Activated T-helper 1 cell treated with anti-CD3 and anti-CD28 coated beads, Interleukin-12 subunit alpha, Interleukin-12 subunit beta, Interleukin-2, Interleukin-4 antibody, amounts not matched to agents 30 ng/mL and 10 ng/mL and 1 ng/mL, durations not matched to agents 14 hours and 24 hours and 36 hours (primary cell): ENCODE results near the gene WASL. TPM values are rescaled to one million over a fixed set of nuclear protein-coding genes. Genes with fewer than 3 reads are reported as not detected.

Experiments used
- DNase-seq: peaks from one replicate; pipeline ENCODE4 v3.0.0; 2021; ENCODE audit warnings: low spot score
- H3K27ac Mint-ChIP-seq: one replicate; pipeline ENCODE4 v1.8.0; 2021; ENCODE audit warnings: mild to moderate bottlenecking, mixed read lengths
- H3K27me3 Mint-ChIP-seq: one replicate; pipeline ENCODE4 v1.8.0; 2022; ENCODE audit warnings: mild to moderate bottlenecking, moderate library complexity, mixed read lengths; ENCODE audit not compliant: insufficient read depth
- H3K36me3 Mint-ChIP-seq: one replicate; pipeline ENCODE4 v1.8.0; 2021; ENCODE audit warnings: low read depth, mixed read lengths
- H3K4me1 Mint-ChIP-seq: one replicate; pipeline ENCODE4 v1.8.0; 2021; ENCODE audit warnings: low read depth, mixed read lengths
- H3K4me3 Mint-ChIP-seq: one replicate; pipeline ENCODE4 v1.8.0; 2021; ENCODE audit warnings: mild to moderate bottlenecking, moderate library complexity, mixed read lengths
- H3K9me3 Mint-ChIP-seq: one replicate; pipeline ENCODE4 v1.8.0; 2021; ENCODE audit warnings: mixed read lengths
- intact Hi-C: fragments of 100-400 bp; cut with micrococcal nuclease; formaldehyde crosslinking; loops from one replicate; pipeline ENCODE4 v1.15.1; 2024
- total RNA-seq: library from RNA; stranded (reverse); gene quantifications from 2 replicates; pipeline ENCODE4 v1.2.3, GENCODE V29; 2022

The WASL gene
- total RNA-seq, 1 donor from 2014 or later, result 7.5 TPM

- intact Hi-C loops, result no loop called here
- Mint-ChIP-seq H3K36me3 (peaks cover 5% of the 10 kb centered on the region), H3K27ac (no peak overlapping the region), H3K4me1 (peaks cover 40% of the 10 kb centered on the region), H3K9me3 (no peaks in the 10 kb centered on the region), H3K4me3 (no peak overlapping the region), H3K27me3 (no peaks in the 10 kb centered on the region)
- DNase-seq, result no peak
Measured at GRCh38 chr7:123719197-123719721, 29.5 kb downstream of the WASL start.

- no peaks in the 10 kb centered on the region for H3K27me3 Mint-ChIP-seq
- H3K27ac Mint-ChIP-seq, result no peak overlapping the region
- intact Hi-C loops, result no loop called here
- DNase-seq, result no peak
- peaks cover 6% of the 10 kb centered on the region for H3K36me3 Mint-ChIP-seq
- H3K9me3 Mint-ChIP-seq, result no peaks in the 10 kb centered on the region
- H3K4me3 Mint-ChIP-seq, result no peak overlapping the region
- H3K4me1 Mint-ChIP-seq, result peaks cover 42% of the 10 kb centered on the region
Measured at GRCh38 chr7:123718773-123719172, 30.0 kb downstream of the WASL start.

- DNase-seq, result no peak
- intact Hi-C loops, result no loop called here
- H3K36me3 Mint-ChIP-seq, result peaks cover 6% of the 10 kb centered on the region
- no peak overlapping the region for H3K27ac Mint-ChIP-seq
- H3K27me3 Mint-ChIP-seq, result no peaks in the 10 kb centered on the region
- no peak overlapping the region for H3K4me3 Mint-ChIP-seq
- H3K9me3 Mint-ChIP-seq, result no peaks in the 10 kb centered on the region
- peaks cover 45% of the 10 kb centered on the region for H3K4me1 Mint-ChIP-seq
Measured at GRCh38 chr7:123717689-123718088, 31.1 kb downstream of the WASL start.

GRCh38 chr7:123716877-123717276 is 31.9 kb downstream of the WASL start:
- no peak for DNase-seq
- Mint-ChIP-seq H3K27ac (no peak overlapping the region), H3K9me3 (no peaks in the 10 kb centered on the region), H3K4me1 (peaks cover 53% of the 10 kb centered on the region), H3K27me3 (no peaks in the 10 kb centered on the region), H3K4me3 (no peak overlapping the region), H3K36me3 (peaks cover 7% of the 10 kb centered on the region)
- intact Hi-C loops, result no loop called here

- H3K4me3 Mint-ChIP-seq, result no peak overlapping the region
- DNase-seq, result no peak
- no peaks in the 10 kb centered on the region for H3K9me3 Mint-ChIP-seq
- peaks cover 7% of the 10 kb centered on the region for H3K36me3 Mint-ChIP-seq
- H3K27ac Mint-ChIP-seq, result no peak overlapping the region
- H3K4me1 Mint-ChIP-seq, result peaks cover 64% of the 10 kb centered on the region
- H3K27me3 Mint-ChIP-seq, result no peaks in the 10 kb centered on the region
- intact Hi-C loops, result no loop called here
Measured at GRCh38 chr7:123715799-123716198, 33.0 kb downstream of the WASL start.

GRCh38 chr7:123715198-123715597 is 33.6 kb downstream of the WASL start:
- intact Hi-C loops, result no loop called here
- Mint-ChIP-seq H3K36me3 (peaks cover 7% of the 10 kb centered on the region), H3K27me3 (no peaks in the 10 kb centered on the region), H3K4me1 (peaks cover 65% of the 10 kb centered on the region), H3K27ac (no peak overlapping the region), H3K4me3 (no peak overlapping the region), H3K9me3 (no peaks in the 10 kb centered on the region)
- no peak for DNase-seq

- H3K36me3 Mint-ChIP-seq, result peaks cover 7% of the 10 kb centered on the region
- no peak overlapping the region for H3K4me3 Mint-ChIP-seq
- H3K27me3 Mint-ChIP-seq, result no peaks in the 10 kb centered on the region
- no peak overlapping the region for H3K27ac Mint-ChIP-seq
- intact Hi-C loops, result no loop called here
- DNase-seq, result no peak
- peaks cover 61% of the 10 kb centered on the region for H3K4me1 Mint-ChIP-seq
- H3K9me3 Mint-ChIP-seq, result no peaks in the 10 kb centered on the region
Measured at GRCh38 chr7:123714296-123715080, 34.3 kb downstream of the WASL start.

- Mint-ChIP-seq H3K27me3 (no peaks in the 10 kb centered on the region), H3K4me3 (no peak overlapping the region), H3K36me3 (peaks cover 13% of the 10 kb centered on the region), H3K9me3 (no peaks in the 10 kb centered on the region), H3K27ac (peak overlapping the region; percentile 9), H3K4me1 (peaks cover 59% of the 10 kb centered on the region)
- intact Hi-C loops, result loop anchor here (1.0 to 2.0 kb wide), 3 partner anchors 37 to 112 kb away; partner anchors contain the start of gene WASL
- no peak for DNase-seq
Measured at GRCh38 chr7:123712619-123713018, 36.2 kb downstream of the WASL start.

GRCh38 chr7:123711832-123712293 is 36.9 kb downstream of the WASL start:
- Mint-ChIP-seq H3K4me1 (peaks cover 54% of the 10 kb centered on the region), H3K9me3 (no peaks in the 10 kb centered on the region), H3K27ac (peak overlapping the region; percentile 79), H3K27me3 (no peaks in the 10 kb centered on the region), H3K36me3 (peaks cover 13% of the 10 kb centered on the region), H3K4me3 (peak overlapping the region; percentile 40)
- intact Hi-C loops, result loop anchor here (1.0 to 2.0 kb wide), 3 partner anchors 37 to 112 kb away; partner anchors contain the start of gene WASL
- DNase-seq, result no peak

GRCh38 chr7:123710683-123711082 is 38.1 kb downstream of the WASL start:
- H3K4me3 Mint-ChIP-seq, result no peak overlapping the region
- DNase-seq, result no peak
- intact Hi-C loops, result no loop called here
- no peaks in the 10 kb centered on the region for H3K9me3 Mint-ChIP-seq
- H3K4me1 Mint-ChIP-seq, result peaks cover 52% of the 10 kb centered on the region
- H3K27me3 Mint-ChIP-seq, result no peaks in the 10 kb centered on the region
- peak overlapping the region; percentile 8 for H3K27ac Mint-ChIP-seq
- peaks cover 12% of the 10 kb centered on the region for H3K36me3 Mint-ChIP-seq

- Mint-ChIP-seq H3K9me3 (no peaks in the 10 kb centered on the region), H3K4me3 (no peak overlapping the region), H3K27ac (no peak overlapping the region), H3K27me3 (no peaks in the 10 kb centered on the region), H3K4me1 (peaks cover 41% of the 10 kb centered on the region), H3K36me3 (peaks cover 20% of the 10 kb centered on the region)
- intact Hi-C loops, result no loop called here
- no peak for DNase-seq
Measured at GRCh38 chr7:123709525-123709924, 39.3 kb downstream of the WASL start.

GRCh38 chr7:123705211-123705901 is 43.4 kb downstream of the WASL start:
- H3K36me3 Mint-ChIP-seq, result peaks cover 17% of the 10 kb centered on the region
- H3K9me3 Mint-ChIP-seq, result no peaks in the 10 kb centered on the region
- H3K4me1 Mint-ChIP-seq, result peaks cover 10% of the 10 kb centered on the region
- no peak overlapping the region for H3K4me3 Mint-ChIP-seq
- H3K27me3 Mint-ChIP-seq, result no peaks in the 10 kb centered on the region
- intact Hi-C loops, result no loop called here
- DNase-seq, result no peak
- H3K27ac Mint-ChIP-seq, result peak overlapping the region; percentile 27
